ENCODE data around the gene PPARG.

GRCh38 chr3:12483872-12484197, 195.0 kb downstream of the PPARG start:
- TF ChIP-seq CTCF (IDR thresholded peaks at IDR 0.05) (no peak), POLR2AphosphoS5 (IDR thresholded peaks at IDR 0.05) (no peak)

Data from upper lobe of left lung (tissue), 4 donors.